Coronary artery (tissue), 2 donors: Measurements from ENCODE around the gene TGFA.

Experiments
- DNase-seq: peaks from one replicate; pipeline ENCODE4 v3.0.0-alpha.2; 2017; ENCODE audit warnings: low spot score
- H3K27ac ChIP-seq, 2 donors: fragments of 200-600 bp; sonication (generic); one replicate each; pipeline ENCODE4 v1.5.1; 2016 to 2019
- H3K4me3 ChIP-seq: fragments of 200-600 bp; sonication (generic); 2 replicates; pipeline ENCODE4 v1.5.1; 2016; ENCODE audit warnings: mild to moderate bottlenecking, moderate library complexity
- CTCF ChIP-seq: fragments of 200-600 bp; sonication (generic); IDR thresholded peaks from one replicate; pipeline ENCODE4 v1.5.1; 2019; ENCODE audit warnings: antibody characterized with exemption

The TGFA gene

GRCh38 chr2:70553334-70553583 lies 367 bp downstream of the TGFA start:
- TF ChIP-seq CTCF: no peak
- H3K4me3 ChIP-seq: peak overlapping the region; percentile 88
- no peak for DNase-seq
- H3K27ac ChIP-seq: peak overlapping the region; percentile 40 to 45

- no peak for TF ChIP-seq CTCF
- peak overlapping the region in 1 of 2 donors; percentile 45 for H3K27ac ChIP-seq
- no peak for DNase-seq
- peak overlapping the region; percentile 88 for H3K4me3 ChIP-seq
Measured at GRCh38 chr2:70552501-70553333, 909 bp downstream of the TGFA start.

- DNase-seq: no peak
- TF ChIP-seq CTCF: no peak
- no peak overlapping the region for H3K27ac ChIP-seq
- H3K4me3 ChIP-seq: no peak overlapping the region
Measured at GRCh38 chr2:70551167-70551566, 2.5 kb downstream of the TGFA start.

- Histone ChIP-seq H3K4me3 (no peak overlapping the region), H3K27ac (no peak overlapping the region)
- no peak for TF ChIP-seq CTCF
- DNase-seq: no peak
Measured at GRCh38 chr2:70549962-70550361, 3.7 kb downstream of the TGFA start.

GRCh38 chr2:70549064-70549710 lies 4.4 kb downstream of the TGFA start:
- DNase-seq: no peak
- H3K27ac ChIP-seq: no peak overlapping the region
- TF ChIP-seq CTCF: no peak
- no peak overlapping the region for H3K4me3 ChIP-seq

- no peak for TF ChIP-seq CTCF
- Histone ChIP-seq H3K4me3 (no peak overlapping the region), H3K27ac (no peak overlapping the region)
- no peak for DNase-seq
Measured at GRCh38 chr2:70548233-70548632, 5.4 kb downstream of the TGFA start.

- Histone ChIP-seq H3K4me3 (no peak overlapping the region), H3K27ac (no peak overlapping the region)
- TF ChIP-seq CTCF: no peak
- DNase-seq: no peak
Measured at GRCh38 chr2:70546885-70547284, 6.7 kb downstream of the TGFA start.
